Measurements from ENCODE around the gene PSAPL1. TPM values are rescaled to one million over a fixed set of nuclear protein-coding genes. Genes with fewer than 3 reads are reported as not detected.

Gene PSAPL1
- total and polyA plus RNA-seq, 9 of the 15 experiments (the other 6 are each of a cell fraction or from before 2014, with no cell fraction given): not detected

- Histone ChIP-seq H3K27me3 (ENCODE audit: control insufficient read depth in 2 of 2, insufficient read depth in 2 of 2, low read length in 2 of 2) (peaks cover 11 to 49% of the 10 kb centered on the region in 2 experiments; a peak in 4 of 5 replicates), H3K9me3 (replicated peaks; ENCODE audit: control insufficient read depth, insufficient read depth, low read depth, low read length) (no peaks in the 10 kb centered on the region), H3K9ac (ENCODE audit: insufficient read depth in 1 of 2, low read depth in 2 of 2, low read length in 2 of 2) (no peak overlapping the region), H3K4me2 (ENCODE audit: insufficient read depth, low read length) (no peak overlapping the region), H3K9me1 (ENCODE audit: control insufficient read depth, insufficient read depth, low read length) (peaks cover 2% of the 10 kb centered on the region), H3K4me1 (replicated peaks in 1 of 2; ENCODE audit: control insufficient read depth in 2 of 2, insufficient read depth in 2 of 2, low read length in 2 of 2) (no peaks in the 10 kb centered on the region), H3K79me2 (ENCODE audit: control insufficient read depth, insufficient read depth, low read length) (no peaks in the 10 kb centered on the region), H2AFZ (ENCODE audit: low read depth, low read length) (no peak overlapping the region), H3K4me3 (no peak overlapping the region), H4K20me1 (replicated peaks; ENCODE audit: control insufficient read depth, insufficient read depth, low read length) (peaks cover 11% of the 10 kb centered on the region), H3K36me3 (ENCODE audit: control insufficient read depth, insufficient read depth, low read length) (no peaks in the 10 kb centered on the region), H3K27ac (ENCODE audit: extremely low read depth, low read depth, low read length) (no peak overlapping the region)
- CTCF ChIA-PET (ENCODE audit: low intra/inter-chr PET ratio): no interaction called here
- BruUV-seq (replicated peaks): no TSS peak
- intact Hi-C loops (cut with micrococcal nuclease): no loop called here
- WGBS (ENCODE audit: insufficient coverage, low coverage, missing lambda C conversion rate): 2% methylated on average over 22 of the region's 24 CpGs
- in situ Hi-C loops (cut with MboI): no loop called here
- POLR2A ChIA-PET: interaction anchor here (0.6 kb wide), 2 partner anchors 56 to 1265 kb away, joined by 3 to 4 read pairs; no protein-coding TSS in a partner anchor
- ATAC-seq (no peak), DNase-seq (ENCODE audit: extremely low read depth in 1 of 4, low spot score in 3 of 4) (no peak), FAIRE-seq (no peak)
- TF ChIP-seq MNT (conservative IDR thresholded peaks at IDR 0.05) (no peak), NUFIP1 (IDR thresholded peaks at IDR 0.05; ENCODE audit: partially characterized antibody) (no peak), RBM34 (IDR thresholded peaks at IDR 0.05; ENCODE audit: borderline replicate concordance, insufficient read depth, low read length) (no peak), ZNF184 (CRISPR knock-in tag; IDR thresholded peaks at IDR 0.05) (no peak), ELF2 (CRISPR knock-in tag; IDR thresholded peaks at IDR 0.05) (no peak), TAF15 (IDR thresholded peaks at IDR 0.05; ENCODE audit: low read depth, low read length) (no peak), FOXK1 (CRISPR knock-in tag; IDR thresholded peaks at IDR 0.05; ENCODE audit: borderline replicate concordance) (no peak), MGA (IDR thresholded peaks at IDR 0.05) (no peak)
Observed at GRCh38 chr4:7397206-7398103, 37.3 kb downstream of the PSAPL1 start.
